Thymus (tissue), 11 donors: Measurements from ENCODE around the gene GRAP2. TPM values are rescaled to one million over a fixed set of nuclear protein-coding genes. Genes with fewer than 3 reads are reported as not detected.
"Not testable (repeated sequence)": the region's sequence is repeated elsewhere in the genome, so short reads cannot be mapped to it uniquely, and the experiment has no call there.

Experiments used
- DNase-seq, 9 donors: peaks; one replicate each; pipeline ENCODE4 v3.0.0-alpha.2; 2013; ENCODE audit warnings: low spot score in 9 of 9, low read depth in 6 of 9, missing footprints in 1 of 9
- H3K27ac ChIP-seq, 2 donors: one replicate each; pipeline ENCODE4 v1.5.1; 2013; ENCODE audit warnings: control low read depth in 1 of 2, low read depth in 1 of 2, low read length in 1 of 2, mild to moderate bottlenecking in 1 of 2, moderate library complexity in 1 of 2
- H3K27me3 ChIP-seq, 2 donors: one replicate each; pipeline ENCODE4 v1.5.1; 2013; ENCODE audit warnings: low read length in 1 of 2; ENCODE audit not compliant: control insufficient read depth in 2 of 2, insufficient read depth in 1 of 2
- H3K36me3 ChIP-seq, 2 donors: one replicate each; pipeline ENCODE4 v1.5.1; 2013; ENCODE audit warnings: low read length in 1 of 2, mild to moderate bottlenecking in 1 of 2, moderate library complexity in 1 of 2; ENCODE audit not compliant: control insufficient read depth in 2 of 2, insufficient read depth in 2 of 2
- H3K4me1 ChIP-seq, 2 donors: one replicate each; pipeline ENCODE4 v1.5.1; 2013; ENCODE audit warnings: low read length in 2 of 2; ENCODE audit not compliant: control insufficient read depth in 2 of 2, insufficient read depth in 2 of 2
- H3K4me3 ChIP-seq, 2 donors: one replicate each; pipeline ENCODE4 v1.5.1; 2013; ENCODE audit warnings: low read length in 2 of 2, control low read depth in 1 of 2, mild to moderate bottlenecking in 1 of 2
- H3K9me3 ChIP-seq, 2 donors: one replicate each; pipeline ENCODE4 v1.5.1; 2013; ENCODE audit warnings: low read length in 1 of 2, mild to moderate bottlenecking in 1 of 2; ENCODE audit not compliant: control insufficient read depth in 2 of 2, insufficient read depth in 1 of 2
- WGBS: extraction: QIAGEN DNeasy Blood & Tissue Kit; methylation state at CpG from one replicate; pipeline ENCODE4 v1.1.7; 2013; 5-methylcytosine and 5-hydroxymethylcytosine counted together
- polyA plus RNA-seq: library from polyadenylated mRNA; stranded (reverse); fragments of 200-250 nt; gene quantifications from one replicate; pipeline ENCODE4 v1.2.3, GENCODE V29; 2013
- total RNA-seq: library from RNA; stranded (reverse); fragments of 120-200 nt; gene quantifications from one replicate; pipeline ENCODE4 v1.2.4, GENCODE V29; 2013
- donor health status: healthy.

GRAP2 gene
- total and polyA plus RNA-seq, 2 donors, result 51.5 to 193 TPM

- no peak for DNase-seq
- Histone ChIP-seq H3K4me3 (no peak overlapping the region), H3K27me3 (no peaks in the 10 kb centered on the region), H3K9me3 (no peaks in the 10 kb centered on the region), H3K27ac (no peak overlapping the region), H3K36me3 (no peaks in the 10 kb centered on the region), H3K4me1 (peaks cover 0 to 8% of the 10 kb centered on the region in 2 donors)
- 97% methylated on average over 5 of the region's 5 CpGs for WGBS
These were observed 29.7 kb upstream of the GRAP2 start for GRCh38 chr22:39871008-39871798.

DNA sequence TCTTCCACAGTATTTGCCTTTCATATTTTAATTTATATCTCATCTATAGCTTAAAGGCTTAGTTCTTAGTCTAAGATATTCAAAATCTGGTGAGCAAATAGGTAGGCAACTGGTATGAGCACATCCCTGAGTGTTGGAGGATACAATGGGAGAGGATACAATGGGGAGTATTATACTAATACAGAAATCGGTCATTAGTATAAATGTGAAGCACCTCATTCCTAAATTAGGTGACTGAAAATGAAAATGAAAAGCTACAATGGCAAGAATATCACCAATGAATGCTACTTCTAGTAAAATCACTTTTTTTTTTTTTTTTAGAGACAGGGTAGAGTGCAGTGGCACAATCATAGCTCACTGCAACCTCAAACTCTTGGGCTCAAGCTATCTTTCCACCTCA, 28.3 kb upstream of the GRAP2 start:
- no peak for DNase-seq
- 93% methylated on average over 1 of the region's 1 CpG for WGBS

DNA sequence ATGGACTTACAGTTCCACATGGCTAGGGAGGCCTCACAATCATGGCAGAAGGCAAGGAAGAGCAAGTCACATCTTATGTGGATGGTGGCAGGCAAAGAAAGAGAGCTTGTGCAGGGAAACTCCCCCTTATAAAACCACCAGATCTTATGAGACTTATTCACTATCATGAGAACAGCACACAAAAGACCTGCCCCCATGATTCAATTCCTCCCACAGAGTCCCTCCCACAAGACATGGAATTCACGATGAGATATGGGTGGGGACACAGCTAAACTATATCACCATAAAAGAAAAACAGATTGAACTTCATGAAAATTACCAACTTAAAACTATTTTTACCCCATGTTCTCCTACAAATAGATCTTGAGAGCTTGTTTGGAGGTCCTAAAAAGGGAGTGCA, 26.9 kb upstream of the GRAP2 start:
- no peaks in the 10 kb centered on the region for H3K27me3 ChIP-seq
- H3K4me1 ChIP-seq, result no peaks in the 10 kb centered on the region
- H3K36me3 ChIP-seq, result no peaks in the 10 kb centered on the region
- H3K9me3 ChIP-seq, result no peaks in the 10 kb centered on the region
- H3K27ac ChIP-seq, result no peak overlapping the region
- 89% methylated on average over 1 of the region's 1 CpG for WGBS
- no peak for DNase-seq
- no peak overlapping the region for H3K4me3 ChIP-seq

More for the DNA sequence above, 28.3 kb upstream of the GRAP2 start:
- Histone ChIP-seq H3K4me1 (peaks cover 0 to 6% of the 10 kb centered on the region in 2 donors), H3K27me3 (no peaks in the 10 kb centered on the region), H3K27ac (no peak overlapping the region), H3K9me3 (no peaks in the 10 kb centered on the region), H3K4me3 (no peak overlapping the region), H3K36me3 (no peaks in the 10 kb centered on the region)

- H3K27me3 ChIP-seq, H3K9me3 ChIP-seq, H3K4me3 ChIP-seq, H3K36me3 ChIP-seq, H3K4me1 ChIP-seq, DNase-seq, H3K27ac ChIP-seq: not testable (repeated sequence)
- 93% methylated on average over 41 of the region's 42 CpGs for WGBS
These were observed 25.6 kb upstream of the GRAP2 start for GRCh38 chr22:39875176-39875885.

GRCh38 chr22:39877079-39877845, 23.6 kb upstream of the GRAP2 start:
- Histone ChIP-seq H3K27ac (no peak overlapping the region), H3K4me3 (no peak overlapping the region), H3K4me1 (no peaks in the 10 kb centered on the region), H3K9me3 (no peaks in the 10 kb centered on the region), H3K27me3 (no peaks in the 10 kb centered on the region), H3K36me3 (no peaks in the 10 kb centered on the region)
- DNase-seq, result no peak
- WGBS, result 86% methylated on average over 6 of the region's 6 CpGs

DNA sequence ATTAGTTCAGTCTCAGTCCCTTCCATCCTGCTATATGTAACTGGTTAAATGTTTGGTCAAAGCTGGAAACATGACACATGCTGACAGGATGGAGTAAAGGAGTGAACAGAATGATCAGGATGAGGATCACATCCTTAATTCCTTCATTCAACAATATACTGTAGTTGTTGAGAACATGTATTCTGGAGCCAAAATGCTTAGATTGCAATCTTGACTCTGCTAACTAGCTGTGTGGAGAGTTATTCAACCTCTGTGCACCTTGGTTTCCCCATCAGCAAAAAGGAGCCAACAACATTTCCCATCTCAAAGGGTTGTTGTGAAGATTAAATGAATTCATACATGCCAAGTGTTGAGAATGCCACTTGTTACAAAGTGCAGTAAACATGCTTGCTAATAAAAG, 20.2 kb upstream of the GRAP2 start:
- H3K4me1 ChIP-seq, result no peaks in the 10 kb centered on the region
- no peak overlapping the region for H3K4me3 ChIP-seq
- no peaks in the 10 kb centered on the region for H3K27me3 ChIP-seq
- no peak for DNase-seq
- no peaks in the 10 kb centered on the region for H3K36me3 ChIP-seq
- H3K27ac ChIP-seq, result no peak overlapping the region
- no peaks in the 10 kb centered on the region for H3K9me3 ChIP-seq

GRCh38 chr22:39883057-39883456, 17.8 kb upstream of the GRAP2 start:
- no peaks in the 10 kb centered on the region for H3K4me1 ChIP-seq
- WGBS, result 91% methylated on average over 1 of the region's 1 CpG
- no peak overlapping the region for H3K27ac ChIP-seq
- H3K9me3 ChIP-seq, result no peaks in the 10 kb centered on the region
- H3K27me3 ChIP-seq, result no peaks in the 10 kb centered on the region
- no peak overlapping the region for H3K4me3 ChIP-seq
- DNase-seq, result no peak
- H3K36me3 ChIP-seq, result no peaks in the 10 kb centered on the region

GRCh38 chr22:39889924-39890323, 11.0 kb upstream of the GRAP2 start:
- 82% methylated on average over 3 of the region's 3 CpGs for WGBS
- not testable (repeated sequence) for H3K9me3 ChIP-seq, DNase-seq

GRCh38 chr22:39893526-39893925, 7.4 kb upstream of the GRAP2 start, which contains the start of gene ENTHD1:
TSS of gene ENTHD1 (minus strand) at chr22:39893760. CDS start at chr22:39887748, 6,012 bp downstream.
- Histone ChIP-seq H3K36me3 (no peaks in the 10 kb centered on the region), H3K9me3 (no peaks in the 10 kb centered on the region), H3K4me3 (no peak within 1 kb of the TSS), H3K4me1 (peaks cover 16 to 18% of the 10 kb centered on the region in 2 donors), H3K27ac (no peak within 1 kb of the TSS), H3K27me3 (no peaks in the 10 kb centered on the region)
- WGBS, result 94% methylated on average over 20 of the region's 20 CpGs
- no peak for DNase-seq

More at GRCh38 chr22:39889924-39890323, 11.0 kb upstream of the GRAP2 start:
- H3K36me3 ChIP-seq, H3K27ac ChIP-seq, H3K27me3 ChIP-seq, H3K4me3 ChIP-seq, H3K4me1 ChIP-seq: not testable (repeated sequence)
